ENCODE measurements around the gene PALLD.
"Not testable (repeated sequence)": the region's sequence is repeated elsewhere in the genome, so short reads cannot be mapped to it uniquely, and the experiment has no call there.

The PALLD gene

GRCh38 chr4:168776382-168776781 lies 279.5 kb downstream of the PALLD start:
- no peak for DNase-seq

- DNase-seq, result no peak
Measured at GRCh38 chr4:168777277-168777965, 280.6 kb downstream of the PALLD start.

- DNase-seq, result no peak
Measured at GRCh38 chr4:168781341-168781740, 284.5 kb downstream of the PALLD start.

GRCh38 chr4:168781926-168782325 lies 285.1 kb downstream of the PALLD start:
- no peak for DNase-seq

GRCh38 chr4:168782439-168782838 lies 285.6 kb downstream of the PALLD start:
- no peak for DNase-seq

- DNase-seq, result no peak
Measured at GRCh38 chr4:168784786-168785461, 288.1 kb downstream of the PALLD start.

GRCh38 chr4:168787334-168787733 lies 290.5 kb downstream of the PALLD start:
- DNase-seq, result no peak

GRCh38 chr4:168787801-168788595 lies 291.1 kb downstream of the PALLD start:
- no peak for DNase-seq

- no peak for DNase-seq
Measured at GRCh38 chr4:168790898-168791297, 294.0 kb downstream of the PALLD start.

- no peak for DNase-seq
Measured at GRCh38 chr4:168791376-168791775, 294.5 kb downstream of the PALLD start.

GRCh38 chr4:168793542-168793941 lies 296.7 kb downstream of the PALLD start:
- DNase-seq, result no peak

GRCh38 chr4:168794092-168794707 lies 297.3 kb downstream of the PALLD start:
- DNase-seq, result no peak

GRCh38 chr4:168794881-168795280 lies 298.0 kb downstream of the PALLD start:
- no peak for DNase-seq

GRCh38 chr4:168795346-168795745 lies 298.5 kb downstream of the PALLD start:
- DNase-seq, result no peak

- no peak for DNase-seq
Measured at GRCh38 chr4:168796362-168797106, 299.7 kb downstream of the PALLD start.

GRCh38 chr4:168797194-168797593 lies 300.3 kb downstream of the PALLD start:
- DNase-seq, result no peak

GRCh38 chr4:168797738-168798375 lies 301.0 kb downstream of the PALLD start:
- DNase-seq, result no peak

- no peak for DNase-seq
Measured at GRCh38 chr4:168800926-168801325, 304.1 kb downstream of the PALLD start.

- DNase-seq, result no peak
Measured at GRCh38 chr4:168802222-168802621, 305.4 kb downstream of the PALLD start.

GRCh38 chr4:168803052-168803451 lies 306.2 kb downstream of the PALLD start:
- not testable (repeated sequence) for DNase-seq

- no peak for DNase-seq
Measured at GRCh38 chr4:168803732-168804131, 306.9 kb downstream of the PALLD start.

GRCh38 chr4:168804146-168804545 lies 307.3 kb downstream of the PALLD start:
- no peak for DNase-seq
